Measurements from ENCODE around the gene KLK11.
A peak's percentile ranks its signal among the peaks of the same experiment; 100 is the strongest.

The KLK11 gene

GRCh38 chr19:51016798-51017683, 9.4 kb downstream of the KLK11 start:
- no peak overlapping the region for H3K4me3 ChIP-seq (ENCODE audit: low read depth, low read length)
- peak; percentile 53 for DNase-seq (ENCODE audit: low read depth)
- peak; percentile 72 for TF ChIP-seq CTCF (IDR thresholded peaks at IDR 0.05; ENCODE audit: insufficient read depth, low read depth, low read length, missing control alignments)

GRCh38 chr19:51015691-51016267, 10.6 kb downstream of the KLK11 start:
- no peak for DNase-seq (ENCODE audit: low read depth)
- no peak overlapping the region for H3K4me3 ChIP-seq (ENCODE audit: low read depth, low read length)
- no peak for TF ChIP-seq CTCF (IDR thresholded peaks at IDR 0.05; ENCODE audit: insufficient read depth, low read depth, low read length, missing control alignments)

- DNase-seq (ENCODE audit: low read depth), result no peak
- TF ChIP-seq CTCF (IDR thresholded peaks at IDR 0.05; ENCODE audit: insufficient read depth, low read depth, low read length, missing control alignments), result no peak
- no peak overlapping the region for H3K4me3 ChIP-seq (ENCODE audit: low read depth, low read length)
Measured at GRCh38 chr19:51014242-51014641, 12.2 kb downstream of the KLK11 start.

GRCh38 chr19:51012661-51013190, 13.7 kb downstream of the KLK11 start:
- no peak overlapping the region for H3K4me3 ChIP-seq (ENCODE audit: low read depth, low read length)
- peak; percentile 10 for DNase-seq (ENCODE audit: low read depth)
- TF ChIP-seq CTCF (IDR thresholded peaks at IDR 0.05; ENCODE audit: insufficient read depth, low read depth, low read length, missing control alignments), result no peak

- DNase-seq (ENCODE audit: low read depth), result no peak
- no peak overlapping the region for H3K4me3 ChIP-seq (ENCODE audit: low read depth, low read length)
- no peak for TF ChIP-seq CTCF (IDR thresholded peaks at IDR 0.05; ENCODE audit: insufficient read depth, low read depth, low read length, missing control alignments)
Measured at GRCh38 chr19:51010066-51010795, 16.2 kb downstream of the KLK11 start.

GRCh38 chr19:51009061-51009891, 17.1 kb downstream of the KLK11 start:
- no peak for TF ChIP-seq CTCF (IDR thresholded peaks at IDR 0.05; ENCODE audit: insufficient read depth, low read depth, low read length, missing control alignments)
- no peak overlapping the region for H3K4me3 ChIP-seq (ENCODE audit: low read depth, low read length)
- no peak for DNase-seq (ENCODE audit: low read depth)
